ENCODE measurements around the gene ADORA2A.

DNA sequence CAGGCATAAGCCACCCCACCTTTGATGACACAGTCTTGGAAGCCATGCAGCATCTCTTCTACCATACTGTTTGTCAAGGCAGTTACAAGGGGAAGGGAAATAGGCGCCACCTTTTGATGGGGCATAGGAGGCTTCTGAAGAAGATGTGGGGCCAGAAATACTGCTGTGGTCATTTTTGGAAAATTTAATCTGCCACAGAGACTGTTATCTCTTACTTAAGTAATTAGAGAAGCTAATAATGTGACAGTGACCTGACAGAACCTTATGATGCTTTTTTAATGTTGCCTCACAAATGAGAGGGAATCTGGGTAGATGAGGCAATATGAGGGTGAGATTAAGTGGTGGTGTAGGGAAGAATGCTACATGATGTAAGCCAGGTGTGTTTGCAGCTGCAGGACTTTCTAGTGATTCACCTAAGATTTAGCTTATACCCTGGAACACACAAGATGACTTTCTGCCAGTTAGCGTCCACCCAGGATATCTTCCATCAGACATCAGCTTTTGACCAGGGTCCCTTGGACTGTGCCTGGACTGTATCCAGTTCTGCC lies 34.3 kb upstream of the ADORA2A start:
- TF ChIP-seq YY1 (IDR thresholded peaks at IDR 0.05; ENCODE audit: low read depth): no peak
- TF ChIP-seq FOXM1 (IDR thresholded peaks at IDR 0.05; ENCODE audit: borderline replicate concordance, low read depth): no peak
- TF ChIP-seq MAX (IDR thresholded peaks at IDR 0.05): no peak
- TF ChIP-seq TAF1 (IDR thresholded peaks at IDR 0.05; ENCODE audit: low read depth): no peak
- no peak for TF ChIP-seq EGR1 (IDR thresholded peaks at IDR 0.05)
- TF ChIP-seq, protein P1, sequence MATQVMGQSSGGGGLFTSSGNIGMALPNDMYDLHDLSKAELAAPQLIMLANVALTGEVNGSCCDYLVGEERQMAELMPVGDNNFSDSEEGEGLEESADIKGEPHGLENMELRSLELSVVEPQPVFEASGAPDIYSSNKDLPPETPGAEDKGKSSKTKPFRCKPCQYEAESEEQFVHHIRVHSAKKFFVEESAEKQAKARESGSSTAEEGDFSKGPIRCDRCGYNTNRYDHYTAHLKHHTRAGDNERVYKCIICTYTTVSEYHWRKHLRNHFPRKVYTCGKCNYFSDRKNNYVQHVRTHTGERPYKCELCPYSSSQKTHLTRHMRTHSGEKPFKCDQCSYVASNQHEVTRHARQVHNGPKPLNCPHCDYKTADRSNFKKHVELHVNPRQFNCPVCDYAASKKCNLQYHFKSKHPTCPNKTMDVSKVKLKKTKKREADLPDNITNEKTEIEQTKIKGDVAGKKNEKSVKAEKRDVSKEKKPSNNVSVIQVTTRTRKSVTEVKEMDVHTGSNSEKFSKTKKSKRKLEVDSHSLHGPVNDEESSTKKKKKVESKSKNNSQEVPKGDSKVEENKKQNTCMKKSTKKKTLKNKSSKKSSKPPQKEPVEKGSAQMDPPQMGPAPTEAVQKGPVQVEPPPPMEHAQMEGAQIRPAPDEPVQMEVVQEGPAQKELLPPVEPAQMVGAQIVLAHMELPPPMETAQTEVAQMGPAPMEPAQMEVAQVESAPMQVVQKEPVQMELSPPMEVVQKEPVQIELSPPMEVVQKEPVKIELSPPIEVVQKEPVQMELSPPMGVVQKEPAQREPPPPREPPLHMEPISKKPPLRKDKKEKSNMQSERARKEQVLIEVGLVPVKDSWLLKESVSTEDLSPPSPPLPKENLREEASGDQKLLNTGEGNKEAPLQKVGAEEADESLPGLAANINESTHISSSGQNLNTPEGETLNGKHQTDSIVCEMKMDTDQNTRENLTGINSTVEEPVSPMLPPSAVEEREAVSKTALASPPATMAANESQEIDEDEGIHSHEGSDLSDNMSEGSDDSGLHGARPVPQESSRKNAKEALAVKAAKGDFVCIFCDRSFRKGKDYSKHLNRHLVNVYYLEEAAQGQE (IDR thresholded peaks at IDR 0.05; ENCODE audit: low read depth): no peak
- TF ChIP-seq RAD21 (IDR thresholded peaks at IDR 0.05; ENCODE audit: low read depth): no peak
- no peak for TF ChIP-seq TCF12 (IDR thresholded peaks at IDR 0.05; ENCODE audit: low read depth)
- TF ChIP-seq, protein P2, sequence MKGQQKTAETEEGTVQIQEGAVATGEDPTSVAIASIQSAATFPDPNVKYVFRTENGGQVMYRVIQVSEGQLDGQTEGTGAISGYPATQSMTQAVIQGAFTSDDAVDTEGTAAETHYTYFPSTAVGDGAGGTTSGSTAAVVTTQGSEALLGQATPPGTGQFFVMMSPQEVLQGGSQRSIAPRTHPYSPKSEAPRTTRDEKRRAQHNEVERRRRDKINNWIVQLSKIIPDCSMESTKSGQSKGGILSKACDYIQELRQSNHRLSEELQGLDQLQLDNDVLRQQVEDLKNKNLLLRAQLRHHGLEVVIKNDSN (IDR thresholded peaks at IDR 0.05): no peak
- TF ChIP-seq EP300 (IDR thresholded peaks at IDR 0.05; ENCODE audit: borderline replicate concordance): no peak
- no peak for TF ChIP-seq ZBTB7A (IDR thresholded peaks at IDR 0.05; ENCODE audit: low read depth)
- TF ChIP-seq TEAD4 (IDR thresholded peaks at IDR 0.05): no peak
- TF ChIP-seq NFIC (IDR thresholded peaks at IDR 0.05): no peak
- no peak for TF ChIP-seq CREB1 (IDR thresholded peaks at IDR 0.05; ENCODE audit: low read depth)
